Fibroblast of skin of right quadriceps (primary cell): Measurements from ENCODE around the gene CBFA2T2.
"Not testable (repeated sequence)": the region's sequence is repeated elsewhere in the genome, so short reads cannot be mapped to it uniquely, and the experiment has no call there.

Experiments used
- DNase-seq: peaks from one replicate; pipeline ENCODE4 v3.0.0-alpha.2; 2013

Gene CBFA2T2

DNA sequence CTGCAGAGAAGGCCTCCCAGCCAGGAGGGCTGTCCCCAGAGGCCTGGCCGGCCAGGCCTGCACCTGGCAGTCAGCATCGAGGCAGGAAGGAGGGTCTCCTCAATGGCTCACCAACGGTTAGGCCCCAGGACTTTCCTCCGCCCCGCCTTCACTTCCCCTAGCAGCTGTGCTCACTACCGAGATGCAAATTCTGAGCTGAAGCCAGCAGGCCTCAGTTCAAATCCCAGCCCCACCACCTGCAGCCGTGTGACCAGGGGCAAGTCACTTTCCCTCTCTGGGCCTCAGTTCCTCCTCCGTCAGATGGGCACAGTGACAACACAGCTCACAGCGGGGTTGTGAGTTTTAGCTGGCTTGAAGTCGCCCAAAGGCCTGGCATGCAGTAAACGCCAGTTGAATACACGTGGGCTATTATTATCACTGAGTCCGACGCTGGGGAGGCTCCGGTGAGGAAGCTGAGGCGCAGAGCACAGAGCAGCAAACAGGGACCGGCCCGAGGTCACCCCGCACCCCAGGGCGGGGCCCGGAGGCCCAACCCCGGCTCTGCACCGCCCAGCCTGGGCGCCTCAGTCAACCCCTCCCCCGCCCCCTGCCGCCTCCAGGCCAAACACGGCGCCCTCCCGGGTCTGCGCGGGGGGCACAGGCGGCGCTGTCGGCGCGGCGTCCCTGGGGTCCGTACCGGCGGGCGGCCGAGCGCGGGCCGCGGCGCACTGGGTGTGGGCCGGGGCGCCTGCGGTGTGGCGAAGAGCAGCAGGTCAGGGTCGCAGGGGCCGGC, 195.6 kb downstream of the CBFA2T2 start:
- DNase-seq: no peak

DNA sequence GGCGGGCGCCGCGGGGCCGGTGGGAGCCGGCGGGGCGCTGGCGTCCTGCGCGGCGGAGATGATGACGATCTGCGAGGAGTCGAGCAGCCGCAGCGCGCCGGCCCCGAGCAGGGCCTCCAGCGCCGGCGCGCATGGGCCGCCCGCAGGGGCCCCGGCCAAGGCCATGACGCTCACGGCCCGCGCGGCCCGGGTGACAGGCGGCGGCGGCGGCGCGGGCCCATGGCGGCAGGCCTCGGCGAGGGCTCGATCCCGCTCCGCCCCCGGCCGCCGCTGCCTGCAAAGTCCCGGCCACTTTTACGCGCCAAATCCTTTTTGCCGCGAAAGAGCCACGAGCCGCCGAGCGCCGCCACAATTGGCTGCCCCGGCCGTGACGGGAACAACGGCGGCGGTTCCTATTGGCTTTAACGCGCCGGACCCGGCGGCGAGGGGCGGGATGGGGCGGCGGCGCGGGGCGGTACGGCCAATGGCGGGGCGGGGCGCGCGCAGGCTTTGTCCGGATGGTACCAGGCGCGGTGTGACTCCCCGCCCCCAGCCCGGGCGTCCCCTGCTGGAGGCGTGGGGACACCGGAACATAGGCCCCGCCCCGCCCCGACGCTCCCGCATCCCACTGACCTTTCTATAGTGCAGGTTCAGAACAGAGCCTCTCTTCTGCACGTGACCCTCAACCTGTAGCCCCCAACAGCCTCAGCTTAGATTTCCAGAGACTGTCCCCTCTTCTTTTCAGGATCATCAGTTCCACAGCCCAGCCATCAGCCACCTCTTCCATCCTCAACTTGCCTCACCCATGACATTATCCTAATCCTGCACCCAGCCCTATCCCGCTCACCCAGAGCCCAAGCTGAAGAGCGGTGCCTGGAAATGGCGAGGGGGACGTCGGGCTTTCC, 196.4 kb downstream of the CBFA2T2 start, which contains the start of gene E2F1:
TSS of gene E2F1 (minus strand) at position 286 of the 884 bp plus-strand sequence. CDS start at position 165, 121 bp downstream.
- DNase-seq: peak; percentile 94

DNA sequence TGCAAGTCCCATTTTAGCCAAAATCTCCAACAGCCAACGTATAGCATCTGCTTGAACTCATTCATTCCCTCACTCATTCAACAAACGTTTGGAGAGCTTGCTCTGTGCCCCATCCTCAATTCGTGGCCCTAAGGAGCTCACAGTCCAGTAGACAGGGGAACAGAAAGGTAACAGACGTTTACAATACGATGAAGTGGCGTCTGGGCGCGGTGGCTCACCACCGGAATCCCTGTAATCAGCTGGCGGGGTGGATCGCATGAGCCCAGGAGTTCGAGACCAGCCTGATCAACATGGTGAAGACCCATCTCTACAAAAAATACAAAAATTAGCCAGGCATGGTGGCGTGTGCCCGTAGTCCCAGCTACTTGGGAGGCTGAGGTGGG, 197.1 kb downstream of the CBFA2T2 start:
- no peak for DNase-seq

DNA sequence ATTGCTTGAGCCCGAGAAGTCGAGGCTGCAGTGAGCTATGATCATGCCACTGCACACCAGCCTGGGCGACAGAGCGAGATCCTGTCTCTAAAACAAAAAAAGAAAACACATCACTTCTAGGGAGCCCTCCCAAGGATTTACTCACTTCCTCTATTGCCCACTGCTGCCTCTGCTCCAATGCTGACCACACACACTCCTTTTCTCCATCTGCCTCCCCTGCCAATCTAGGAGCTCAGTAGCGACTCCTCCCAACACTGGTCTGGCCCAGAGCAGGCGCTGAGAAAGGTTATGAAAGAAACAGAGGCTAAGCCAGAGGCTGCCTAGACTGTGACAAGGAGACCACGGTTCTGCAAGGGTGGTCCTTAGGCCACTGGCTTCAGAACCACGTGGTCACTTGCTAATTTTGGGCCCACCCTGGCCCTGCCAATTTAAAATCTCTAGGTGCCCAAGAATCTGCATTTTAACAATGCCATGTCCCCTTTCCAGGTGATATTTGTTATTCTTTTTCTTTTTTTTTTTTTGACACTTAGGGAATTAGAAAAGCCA, 197.5 kb downstream of the CBFA2T2 start:
- DNase-seq: no peak

DNA sequence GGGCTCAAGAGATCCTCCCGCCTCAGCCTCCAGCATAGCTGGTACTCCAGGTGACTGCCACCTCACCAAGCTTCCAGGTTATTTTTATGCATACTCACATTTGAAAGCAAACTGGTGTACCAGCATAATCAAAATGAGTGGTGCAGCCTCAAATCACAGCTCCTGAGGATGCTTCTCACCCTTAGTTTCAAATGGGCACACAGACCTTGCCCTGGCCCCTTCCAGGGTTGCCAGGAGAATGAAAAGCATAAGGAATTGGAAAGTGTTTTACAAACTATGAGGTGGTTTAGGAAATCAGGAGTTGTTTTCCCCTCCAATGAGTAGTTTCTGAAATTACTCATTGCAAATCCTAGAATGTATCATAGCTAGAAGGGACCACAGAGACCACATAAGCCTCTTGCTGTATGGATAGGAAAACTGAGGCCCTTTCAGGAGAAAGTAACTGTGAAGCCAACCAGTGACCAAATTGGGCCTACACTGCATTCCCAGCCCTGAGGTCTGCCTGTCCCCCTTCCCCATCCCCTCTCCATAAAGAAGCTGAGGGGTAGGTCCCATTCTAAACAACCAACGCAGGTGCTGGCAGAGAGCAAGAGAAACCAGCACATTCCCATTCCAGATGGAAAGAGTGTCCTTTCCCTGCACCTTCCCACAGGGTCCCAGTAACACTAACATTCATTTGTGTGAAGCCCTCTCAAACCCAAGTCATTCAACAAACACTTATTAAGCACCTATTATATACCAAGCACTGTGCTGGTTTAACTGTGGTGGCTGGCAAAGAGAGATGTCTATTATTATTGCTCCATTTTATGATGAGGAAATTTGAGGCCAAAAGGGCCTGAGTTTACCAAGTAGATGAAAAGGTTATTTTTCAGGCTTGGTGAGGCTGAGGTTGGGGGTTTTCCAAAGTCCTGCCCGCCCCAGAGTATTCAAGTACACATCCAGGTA, 198.4 kb downstream of the CBFA2T2 start:
- no peak for DNase-seq

DNA sequence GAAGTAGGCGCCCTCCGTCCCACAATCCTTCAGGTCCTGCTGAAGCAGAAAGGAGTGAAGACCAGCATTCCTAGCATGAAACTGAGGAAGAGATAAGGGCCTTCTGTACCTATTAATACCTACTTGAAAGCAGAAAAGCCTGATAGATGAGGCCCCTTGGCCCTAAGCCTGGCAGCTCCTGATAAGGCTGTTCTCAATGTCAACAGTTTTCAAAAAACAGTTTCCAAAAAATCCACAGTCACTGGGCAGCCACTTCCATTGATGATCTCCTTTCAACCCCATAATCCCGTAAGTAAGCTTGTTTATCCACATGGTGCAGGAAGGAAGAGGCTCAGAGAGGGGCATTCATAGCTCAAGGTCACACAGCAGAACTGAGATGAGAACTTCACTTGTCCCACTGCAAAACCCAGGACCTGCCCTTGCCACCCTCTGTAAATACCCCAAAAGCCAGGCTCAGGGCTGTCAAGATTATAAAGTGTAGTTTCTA, 199.1 kb downstream of the CBFA2T2 start:
- no peak for DNase-seq

DNA sequence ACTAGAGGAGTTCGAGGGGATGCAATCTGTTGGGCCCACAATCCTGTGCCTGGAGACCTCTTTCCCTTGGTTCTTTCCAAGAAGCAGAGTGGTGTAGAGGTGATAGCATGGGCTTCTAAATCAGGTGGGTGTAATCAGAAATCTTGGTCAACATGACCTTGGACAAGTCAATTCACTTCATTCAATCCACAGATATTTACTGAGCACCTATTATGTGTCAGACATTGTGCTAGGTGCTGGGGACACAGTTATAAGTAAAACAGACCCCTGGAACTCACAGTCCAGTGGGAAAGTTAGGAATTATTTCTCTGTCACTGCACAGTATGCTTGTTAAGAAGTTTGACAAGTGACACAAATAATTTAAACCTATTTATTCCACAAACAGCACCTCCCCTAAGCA, 199.6 kb downstream of the CBFA2T2 start:
- no peak for DNase-seq

DNA sequence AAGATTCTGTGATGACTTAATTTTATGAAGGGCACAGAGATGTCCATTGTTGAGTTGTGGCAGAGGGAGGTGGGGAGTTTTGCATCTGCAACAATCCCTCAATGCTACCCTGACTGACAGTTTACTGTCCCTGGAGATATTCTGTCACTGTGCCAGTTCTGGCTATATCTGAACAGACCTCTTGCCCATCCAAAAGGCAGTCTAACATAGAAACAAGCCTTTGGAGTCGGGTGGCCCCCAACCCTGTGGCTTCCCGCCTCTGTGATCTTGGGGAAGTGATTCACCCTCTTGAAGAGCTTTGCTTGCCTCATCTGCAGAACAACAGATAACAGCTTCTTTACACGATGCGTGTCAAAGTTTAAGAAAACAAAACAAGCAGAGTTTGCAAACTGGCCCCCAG, 200.1 kb downstream of the CBFA2T2 start:
- peak; percentile 48 for DNase-seq

DNA sequence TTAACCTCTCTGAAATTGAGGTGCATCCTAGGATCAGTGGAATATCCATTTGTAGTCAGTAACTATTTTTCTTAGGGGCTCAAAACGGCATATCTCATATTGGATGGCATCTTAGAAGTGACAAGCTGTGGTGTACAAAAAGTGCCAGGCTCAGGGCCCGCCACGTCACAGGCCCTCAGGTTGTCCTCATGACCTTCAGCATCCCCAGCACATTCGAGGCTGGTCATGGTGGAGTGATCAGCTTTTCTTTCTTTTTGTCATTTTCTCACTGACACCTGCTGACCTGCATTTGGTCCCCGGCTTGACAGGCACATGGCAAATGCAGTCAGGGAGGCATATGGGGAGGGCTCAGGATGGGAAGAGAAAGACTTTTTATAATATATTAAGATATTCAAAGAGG, 203.4 kb downstream of the CBFA2T2 start:
- DNase-seq: no peak

DNA sequence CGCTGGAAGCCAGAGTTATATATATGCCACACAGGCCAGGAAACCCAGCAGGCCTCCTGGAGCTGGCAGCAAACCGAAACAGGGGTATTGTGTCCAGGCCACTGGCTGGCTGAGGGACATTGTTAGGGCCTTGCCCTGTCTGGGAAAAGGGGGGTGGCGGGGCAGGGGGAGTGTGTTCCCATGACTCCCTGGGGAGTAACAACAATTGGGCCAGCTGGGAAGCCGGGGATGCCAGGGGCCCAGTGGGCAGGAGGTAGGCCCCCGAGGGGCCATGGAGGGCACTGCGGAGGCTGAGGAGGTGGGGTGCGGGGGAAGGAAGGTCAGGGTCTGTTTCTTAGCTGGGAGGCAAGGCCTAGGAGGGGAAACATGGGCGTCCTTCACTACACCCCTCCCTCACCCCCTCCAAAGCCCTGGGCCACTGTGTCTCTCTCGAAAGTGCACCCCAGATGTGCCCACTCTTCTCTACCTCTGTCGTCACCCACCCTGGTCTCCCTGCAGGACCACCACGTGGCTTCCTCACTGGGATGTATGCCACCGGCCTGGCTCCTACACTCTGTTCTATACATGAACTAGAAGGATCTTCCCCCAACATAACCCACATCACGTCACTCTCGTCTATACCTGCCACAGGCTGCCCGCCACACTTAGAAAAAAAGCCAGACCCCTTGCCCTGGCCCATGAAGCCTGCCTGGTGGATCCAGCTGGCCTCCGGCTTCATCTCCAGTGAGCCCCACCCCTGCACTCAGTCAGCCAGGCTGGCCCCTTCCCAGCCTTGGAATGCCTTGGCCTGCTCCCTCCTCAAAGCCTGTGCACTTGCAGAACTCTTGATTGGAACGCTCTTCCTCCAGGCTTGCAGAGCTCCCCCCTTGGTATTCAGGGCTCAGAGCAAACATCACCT, 204.1 kb downstream of the CBFA2T2 start:
- no peak for DNase-seq

DNA sequence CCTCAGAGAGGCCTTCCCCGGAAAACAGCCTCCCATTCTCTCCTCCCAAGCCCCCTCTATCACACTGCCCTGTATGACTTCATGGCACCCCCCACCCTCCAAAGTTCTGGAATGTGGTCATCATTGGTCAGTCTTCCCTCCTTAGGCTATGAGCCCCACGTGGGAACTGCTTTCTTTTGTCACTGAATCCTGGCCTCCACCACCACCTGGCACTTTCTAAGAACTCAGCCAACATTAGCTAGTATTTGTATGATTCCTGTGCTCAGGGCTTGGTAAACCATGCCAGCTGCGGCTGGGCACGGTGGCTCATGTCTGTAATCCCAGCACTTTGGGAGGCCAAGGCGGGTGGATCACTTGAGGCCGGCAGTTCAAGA, 204.7 kb downstream of the CBFA2T2 start:
- no peak for DNase-seq

DNA sequence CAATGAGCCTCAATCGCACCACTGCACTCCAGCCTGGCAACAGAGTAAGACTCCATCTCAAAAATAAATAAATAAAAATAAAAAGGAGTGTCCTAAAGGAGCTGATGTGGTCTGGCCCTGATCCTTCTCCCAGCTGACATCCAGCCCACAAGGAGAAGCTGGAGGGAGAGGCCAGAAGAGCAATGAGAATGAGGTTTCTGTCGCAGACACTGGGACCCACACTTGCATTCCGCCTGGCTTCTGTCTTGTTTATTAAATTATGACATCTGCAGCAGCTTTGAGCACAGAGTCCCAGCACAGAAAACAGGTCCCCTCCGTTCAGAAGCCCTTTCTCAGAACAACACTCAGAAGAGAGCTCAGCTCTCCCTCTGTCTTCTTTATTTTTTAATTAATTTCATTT, 206.6 kb downstream of the CBFA2T2 start:
- no peak for DNase-seq

DNA sequence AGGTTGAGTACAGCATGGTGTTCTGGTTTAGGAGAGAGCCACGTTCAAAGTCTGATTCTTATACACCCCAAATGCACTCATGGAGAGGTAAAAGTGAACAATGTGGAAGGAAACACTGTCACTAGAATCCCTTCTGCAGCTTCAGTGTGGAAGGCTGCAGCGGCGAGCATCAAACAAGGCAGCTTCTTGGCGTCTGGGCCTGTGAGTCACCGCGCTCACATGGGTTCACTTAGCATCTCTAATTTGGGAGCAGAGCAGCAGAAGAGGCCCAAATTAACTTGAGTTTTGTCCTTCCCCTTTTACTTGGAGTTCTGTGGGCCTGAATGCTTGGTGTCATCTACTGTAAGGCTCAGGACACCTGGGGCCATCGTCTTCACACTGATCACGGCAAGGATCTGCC, 207.2 kb downstream of the CBFA2T2 start:
- peak; percentile 75 for DNase-seq

DNA sequence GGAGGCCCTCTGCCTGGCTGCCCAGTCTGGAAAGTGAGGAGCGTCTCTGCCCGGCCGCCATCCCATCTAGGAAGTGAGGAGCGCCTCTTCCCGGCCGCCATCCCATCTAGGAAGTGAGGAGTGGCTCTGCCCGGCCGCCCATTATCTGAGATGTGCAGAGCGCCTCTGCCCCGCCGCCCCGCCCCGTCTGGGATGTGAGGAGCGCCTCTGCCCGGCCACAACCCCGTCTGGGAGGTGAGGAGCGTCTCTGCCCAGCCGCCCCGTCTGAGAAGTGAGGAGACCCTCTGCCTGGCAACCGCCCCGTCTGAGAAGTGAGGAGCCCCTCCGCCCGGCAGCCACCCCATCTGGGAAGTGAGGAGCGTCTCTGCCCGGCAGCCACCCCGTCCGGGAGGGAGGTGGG, 209.1 kb downstream of the CBFA2T2 start:
- DNase-seq: not testable (repeated sequence)
